ENCODE data around the gene DOHH. TPM values are rescaled to one million over a fixed set of nuclear protein-coding genes. Genes with fewer than 3 reads are reported as not detected.
"Not testable (repeated sequence)": the region's sequence is repeated elsewhere in the genome, so short reads cannot be mapped to it uniquely, and the experiment has no call there.

The DOHH gene
- total RNA-seq, 1 donor from 2014 or later, result 13.6 TPM

GRCh38 chr19:3511506-3512251 is 11.2 kb upstream of the DOHH start:
- CTCF ChIA-PET, result no interaction called here
- H3K27me3 Mint-ChIP-seq, result no peaks in the 10 kb centered on the region
- no peak for DNase-seq
- POLR2A ChIA-PET, result no interaction called here
- H3K36me3 Mint-ChIP-seq (ENCODE audit: low read depth), result peaks cover 40% of the 10 kb centered on the region
- H3K4me3 Mint-ChIP-seq, result no peak overlapping the region
- intact Hi-C loops (cut with micrococcal nuclease), result no loop called here
- H3K9me3 Mint-ChIP-seq, result no peaks in the 10 kb centered on the region
- ATAC-seq (ENCODE audit: low read depth), result no peak
- no peak for TF ChIP-seq CTCF (IDR thresholded peaks at IDR 0.05)
- H3K4me1 Mint-ChIP-seq, result peaks cover 54% of the 10 kb centered on the region
- no peak overlapping the region for H3K27ac Mint-ChIP-seq

- ChIA-PET POLR2A (no interaction called here), CTCF (no interaction called here)
- DNase-seq, result no peak
- no peak overlapping the region for H3K4me3 Mint-ChIP-seq
- no peak for ATAC-seq (ENCODE audit: low read depth)
- no peaks in the 10 kb centered on the region for H3K9me3 Mint-ChIP-seq
- H3K27ac Mint-ChIP-seq, result no peak overlapping the region
- no peak for TF ChIP-seq CTCF (IDR thresholded peaks at IDR 0.05)
- no peaks in the 10 kb centered on the region for H3K27me3 Mint-ChIP-seq
- H3K36me3 Mint-ChIP-seq (ENCODE audit: low read depth), result peaks cover 42% of the 10 kb centered on the region
- intact Hi-C loops (cut with micrococcal nuclease), result no loop called here
- peaks cover 47% of the 10 kb centered on the region for H3K4me1 Mint-ChIP-seq
Observed at GRCh38 chr19:3510727-3511126, 10.3 kb upstream of the DOHH start.

- no peak for TF ChIP-seq CTCF (IDR thresholded peaks at IDR 0.05)
- intact Hi-C loops (cut with micrococcal nuclease), result loop anchor here (5.0 to 10.0 kb wide), 5 partner anchors 48 to 945 kb away; partner anchors contain the start of genes APBA3, CHAF1A, MFSD12 and MRPL54
- no peak for DNase-seq
- H3K27me3 Mint-ChIP-seq, result no peaks in the 10 kb centered on the region
- peak overlapping the region; percentile 44 for H3K4me3 Mint-ChIP-seq
- ChIA-PET POLR2A (interaction anchor here (0.5 kb wide), 1 partner anchor 561 kb away, joined by 4 read pairs; no protein-coding TSS in a partner anchor), CTCF (no interaction called here)
- ATAC-seq (ENCODE audit: low read depth), result no peak
- H3K27ac Mint-ChIP-seq, result no peak overlapping the region
- H3K36me3 Mint-ChIP-seq (ENCODE audit: low read depth), result peaks cover 42% of the 10 kb centered on the region
- H3K9me3 Mint-ChIP-seq, result no peaks in the 10 kb centered on the region
- H3K4me1 Mint-ChIP-seq, result peaks cover 50% of the 10 kb centered on the region
Observed at GRCh38 chr19:3509566-3509989, 9.1 kb upstream of the DOHH start.

- Mint-ChIP-seq H3K4me1 (peaks cover 49% of the 10 kb centered on the region), H3K4me3 (peak overlapping the region; percentile 44), H3K27me3 (no peaks in the 10 kb centered on the region), H3K27ac (no peak overlapping the region), H3K9me3 (no peaks in the 10 kb centered on the region), H3K36me3 (ENCODE audit: low read depth) (peaks cover 38% of the 10 kb centered on the region)
- POLR2A ChIA-PET, result interaction anchor here (0.5 kb wide), 1 partner anchor 560 kb away, joined by 4 read pairs; no protein-coding TSS in a partner anchor
- ATAC-seq (ENCODE audit: low read depth), result no peak
- TF ChIP-seq CTCF (IDR thresholded peaks at IDR 0.05), result no peak
- CTCF ChIA-PET, result no interaction called here
- intact Hi-C loops (cut with micrococcal nuclease), result loop anchor here (5.0 to 10.0 kb wide), 5 partner anchors 48 to 946 kb away; partner anchors contain the start of genes APBA3, CHAF1A, MFSD12 and MRPL54
- DNase-seq, result no peak
Observed at GRCh38 chr19:3508771-3509535, 8.5 kb upstream of the DOHH start.

DNA sequence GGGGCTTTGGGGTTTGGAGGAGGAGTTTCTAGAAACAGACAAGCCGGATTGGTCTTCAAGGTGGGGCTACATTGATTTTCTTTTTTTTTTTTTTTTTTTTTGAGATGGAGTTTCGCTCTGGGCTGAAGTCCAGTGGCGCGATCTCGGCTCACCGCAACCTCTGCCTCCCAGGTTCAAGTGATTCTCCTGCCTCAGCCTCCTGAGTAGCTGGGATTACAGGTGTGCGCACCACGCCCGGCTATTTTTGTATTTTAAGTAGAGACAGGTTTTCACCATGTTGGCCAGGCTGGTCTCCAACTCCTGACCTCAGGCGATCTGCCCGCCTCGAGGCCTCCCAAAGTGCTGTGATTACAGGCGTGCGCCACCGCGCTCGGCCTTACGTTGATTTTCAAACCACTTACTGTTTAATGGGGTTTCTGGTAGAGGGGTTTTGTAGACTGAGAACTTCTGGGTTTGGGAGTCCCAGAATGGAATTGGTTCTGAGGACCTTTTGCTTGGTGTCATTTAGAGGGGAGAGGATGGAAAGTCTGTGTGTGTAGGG is 7.7 kb upstream of the DOHH start:
- ATAC-seq (ENCODE audit: low read depth); H3K9me3 Mint-ChIP-seq; DNase-seq; CTCF ChIA-PET; H3K27ac Mint-ChIP-seq; H3K27me3 Mint-ChIP-seq; POLR2A ChIA-PET: not testable (repeated sequence)
- intact Hi-C loops (cut with micrococcal nuclease), result loop anchor here (5.0 to 10.0 kb wide), 5 partner anchors 49 to 947 kb away; partner anchors contain the start of genes APBA3, CHAF1A, MFSD12 and MRPL54
- Mint-ChIP-seq H3K4me3 (peak overlapping the region; percentile 41), H3K36me3 (ENCODE audit: low read depth) (peaks cover 36% of the 10 kb centered on the region), H3K4me1 (peaks cover 46% of the 10 kb centered on the region)
